ENCODE measurements around the gene ADGRL3. TPM values are rescaled to one million over a fixed set of nuclear protein-coding genes. Genes with fewer than 3 reads are reported as not detected.
A peak's percentile ranks its signal among the peaks of the same experiment; 100 is the strongest.

ADGRL3 gene
- polyA plus RNA-seq (2013, experiment 1 of 2), result 8.1 TPM
- polyA plus RNA-seq (2013, experiment 2 of 2), result 7.1 TPM

DNA sequence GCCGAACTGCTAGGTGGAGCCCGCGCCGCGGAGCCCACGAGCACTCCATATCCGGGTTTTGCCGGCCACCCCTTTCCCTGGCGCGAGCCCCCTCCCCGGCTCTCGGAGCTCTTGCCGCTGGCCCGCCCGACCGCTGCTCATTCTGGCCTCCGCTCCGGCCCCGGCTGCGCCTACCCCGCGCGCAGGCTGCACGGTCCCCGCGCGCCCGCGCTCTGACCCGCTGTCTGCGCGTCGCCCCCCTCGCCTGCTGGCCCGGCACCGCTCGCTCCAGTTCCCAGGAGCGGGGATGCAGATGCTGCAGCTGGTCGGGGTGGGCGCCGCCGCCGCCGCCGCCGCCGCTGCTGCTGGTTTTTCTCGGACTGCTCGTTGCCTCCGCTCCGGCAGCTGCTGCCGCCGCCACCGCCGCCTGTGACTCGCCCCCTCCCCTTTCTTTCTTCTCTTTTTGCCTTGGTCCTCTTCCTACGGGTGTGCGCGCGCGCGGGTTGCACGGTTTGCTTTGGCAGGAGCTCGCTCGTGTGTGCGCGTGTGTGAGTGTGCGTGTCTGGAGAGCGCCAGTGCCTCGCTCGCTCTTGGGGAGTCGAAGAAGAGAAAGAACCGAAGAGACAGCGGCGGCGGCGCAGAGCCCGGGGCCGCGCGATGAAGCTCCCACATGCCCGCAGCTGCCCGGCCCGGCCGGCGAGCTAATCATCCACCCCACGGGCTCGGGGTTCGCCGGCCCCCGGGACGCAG, at the start of gene ADGRL3:
ADGRL3 (plus strand) TSS at position 140 of the 729 bp plus-strand sequence.
- Histone ChIP-seq H3K4me1 (ENCODE audit: control insufficient read depth, insufficient read depth, low read length, poor library complexity, severe bottlenecking) (peaks cover 19% of the 10 kb centered on the region), H3K9me3 (ENCODE audit: control insufficient read depth, low read length) (no peaks in the 10 kb centered on the region), H3K27ac (ENCODE audit: low read depth, low read length, severe bottlenecking) (peak within 1 kb of the TSS; percentile 49), H3K4me3 (ENCODE audit: extremely low read depth, insufficient read depth, low read length, poor library complexity, severe bottlenecking) (peak within 1 kb of the TSS; percentile 78), H3K36me3 (ENCODE audit: control insufficient read depth, insufficient read depth, low read length) (no peaks in the 10 kb centered on the region)
- WGBS, 2 experiments (ENCODE audit: insufficient coverage in 2 of 2), result 0% methylated on average over 54 to 56 of the region's 92 CpGs

GRCh38 chr4:61152433-61152832, 47.7 kb upstream of the ADGRL3 start:
- no peak overlapping the region for H3K27ac ChIP-seq (ENCODE audit: low read depth, low read length, severe bottlenecking)
- WGBS, 2 experiments (ENCODE audit: insufficient coverage in 2 of 2), result 89 to 100% methylated on average over 2 to 4 of the region's 4 CpGs
- H3K4me3 ChIP-seq (ENCODE audit: extremely low read depth, insufficient read depth, low read length, poor library complexity, severe bottlenecking), result no peak overlapping the region
- no peaks in the 10 kb centered on the region for H3K9me3 ChIP-seq (ENCODE audit: control insufficient read depth, low read length)
- no peaks in the 10 kb centered on the region for H3K4me1 ChIP-seq (ENCODE audit: control insufficient read depth, insufficient read depth, low read length, poor library complexity, severe bottlenecking)
- no peaks in the 10 kb centered on the region for H3K36me3 ChIP-seq (ENCODE audit: control insufficient read depth, insufficient read depth, low read length)

- no peaks in the 10 kb centered on the region for H3K4me1 ChIP-seq (ENCODE audit: control insufficient read depth, insufficient read depth, low read length, poor library complexity, severe bottlenecking)
- H3K9me3 ChIP-seq (ENCODE audit: control insufficient read depth, low read length), result no peaks in the 10 kb centered on the region
- 80% methylated on average over 2 of the region's 2 CpGs; no CpG with 5 or more reads in 1 of the 2 experiments for WGBS, 2 experiments (ENCODE audit: insufficient coverage in 2 of 2)
- no peak overlapping the region for H3K4me3 ChIP-seq (ENCODE audit: extremely low read depth, insufficient read depth, low read length, poor library complexity, severe bottlenecking)
- no peaks in the 10 kb centered on the region for H3K36me3 ChIP-seq (ENCODE audit: control insufficient read depth, insufficient read depth, low read length)
- no peak overlapping the region for H3K27ac ChIP-seq (ENCODE audit: low read depth, low read length, severe bottlenecking)
These were observed 39.6 kb upstream of the ADGRL3 start for GRCh38 chr4:61160478-61160877.

- Histone ChIP-seq H3K36me3 (ENCODE audit: control insufficient read depth, insufficient read depth, low read length) (no peaks in the 10 kb centered on the region), H3K27ac (ENCODE audit: low read depth, low read length, severe bottlenecking) (no peak overlapping the region), H3K4me1 (ENCODE audit: control insufficient read depth, insufficient read depth, low read length, poor library complexity, severe bottlenecking) (no peaks in the 10 kb centered on the region), H3K4me3 (ENCODE audit: extremely low read depth, insufficient read depth, low read length, poor library complexity, severe bottlenecking) (no peak overlapping the region), H3K9me3 (ENCODE audit: control insufficient read depth, low read length) (no peaks in the 10 kb centered on the region)
- WGBS, 2 experiments (ENCODE audit: insufficient coverage in 2 of 2), result no CpG with 5 or more reads among the region's 1 CpG
These were observed 38.0 kb upstream of the ADGRL3 start for GRCh38 chr4:61162116-61162515.

DNA sequence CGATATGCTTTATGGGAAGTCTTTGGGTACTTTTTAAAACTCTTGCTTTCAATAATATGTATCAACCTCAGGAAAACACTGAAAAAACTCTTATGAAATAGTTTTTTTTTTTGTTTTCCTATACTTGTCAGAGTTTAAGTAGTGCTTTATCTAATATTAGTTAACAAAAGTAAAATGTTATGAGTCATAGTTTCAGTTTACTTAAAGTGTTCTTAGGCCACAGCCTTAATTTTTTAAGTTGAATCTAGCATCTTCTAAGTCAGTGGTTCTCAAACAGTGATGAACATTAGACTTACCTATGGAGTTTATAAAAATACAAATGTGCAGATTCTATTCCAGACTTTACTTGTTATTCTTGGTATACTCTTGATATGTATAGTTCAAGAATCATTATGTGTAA, 26.3 kb upstream of the ADGRL3 start:
- H3K4me1 ChIP-seq (ENCODE audit: control insufficient read depth, insufficient read depth, low read length, poor library complexity, severe bottlenecking), result no peaks in the 10 kb centered on the region
- no CpG with 5 or more reads among the region's 1 CpG for WGBS, 2 experiments (ENCODE audit: insufficient coverage in 2 of 2)
- no peak overlapping the region for H3K27ac ChIP-seq (ENCODE audit: low read depth, low read length, severe bottlenecking)
- no peaks in the 10 kb centered on the region for H3K36me3 ChIP-seq (ENCODE audit: control insufficient read depth, insufficient read depth, low read length)
- no peak overlapping the region for H3K4me3 ChIP-seq (ENCODE audit: extremely low read depth, insufficient read depth, low read length, poor library complexity, severe bottlenecking)
- H3K9me3 ChIP-seq (ENCODE audit: control insufficient read depth, low read length), result no peaks in the 10 kb centered on the region

DNA sequence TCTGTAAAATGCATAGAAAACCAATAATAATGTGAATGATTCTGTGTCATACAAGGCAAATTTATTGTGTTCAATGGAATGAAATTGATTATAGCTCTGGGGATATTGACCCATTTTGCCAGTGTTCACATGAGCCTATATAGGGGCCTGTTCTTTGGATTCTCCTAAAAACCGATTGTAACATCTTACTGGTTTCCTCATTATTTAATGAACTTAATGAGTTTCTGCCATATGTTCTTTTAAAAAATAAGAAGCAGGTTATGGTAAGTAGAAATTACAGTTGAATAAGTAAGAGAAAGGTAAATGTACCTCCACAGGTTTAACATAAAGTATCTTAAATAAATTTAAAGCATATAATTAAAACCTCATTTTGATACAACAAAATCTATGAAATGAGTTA, 24.6 kb upstream of the ADGRL3 start:
- no CpG with 5 or more reads among the region's 1 CpG for WGBS, 2 experiments (ENCODE audit: insufficient coverage in 2 of 2)

GRCh38 chr4:61177367-61177766, 22.8 kb upstream of the ADGRL3 start:
- WGBS, 2 experiments (ENCODE audit: insufficient coverage in 2 of 2), result 90 to 92% methylated on average over 1 to 2 of the region's 2 CpGs
- Histone ChIP-seq H3K4me1 (ENCODE audit: control insufficient read depth, insufficient read depth, low read length, poor library complexity, severe bottlenecking) (no peaks in the 10 kb centered on the region), H3K36me3 (ENCODE audit: control insufficient read depth, insufficient read depth, low read length) (no peaks in the 10 kb centered on the region), H3K27ac (ENCODE audit: low read depth, low read length, severe bottlenecking) (no peak overlapping the region), H3K4me3 (ENCODE audit: extremely low read depth, insufficient read depth, low read length, poor library complexity, severe bottlenecking) (no peak overlapping the region), H3K9me3 (ENCODE audit: control insufficient read depth, low read length) (no peaks in the 10 kb centered on the region)

More for the DNA sequence above, 24.6 kb upstream of the ADGRL3 start:
- Histone ChIP-seq H3K9me3 (ENCODE audit: control insufficient read depth, low read length) (no peaks in the 10 kb centered on the region), H3K4me3 (ENCODE audit: extremely low read depth, insufficient read depth, low read length, poor library complexity, severe bottlenecking) (no peak overlapping the region), H3K27ac (ENCODE audit: low read depth, low read length, severe bottlenecking) (no peak overlapping the region), H3K36me3 (ENCODE audit: control insufficient read depth, insufficient read depth, low read length) (no peaks in the 10 kb centered on the region), H3K4me1 (ENCODE audit: control insufficient read depth, insufficient read depth, low read length, poor library complexity, severe bottlenecking) (no peaks in the 10 kb centered on the region)

DNA sequence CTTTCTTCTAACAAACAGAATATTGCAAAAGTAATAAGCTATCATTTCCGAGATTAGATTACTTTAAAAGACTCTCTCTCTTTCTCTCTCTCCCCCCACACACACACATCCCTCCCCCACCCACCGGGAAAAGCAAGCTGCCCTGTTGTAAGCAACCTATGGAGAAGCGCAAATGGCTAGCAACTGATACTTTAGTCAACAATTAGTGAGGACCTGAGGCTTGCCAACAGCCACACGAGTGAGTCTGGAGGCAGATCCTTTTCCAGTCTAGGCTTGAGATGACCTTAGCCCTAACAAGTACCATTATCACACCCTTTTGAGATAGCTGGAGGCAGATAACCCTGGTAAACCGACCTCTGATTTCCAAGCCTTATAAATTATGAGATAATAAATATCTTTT, 19.7 kb upstream of the ADGRL3 start:
- no peaks in the 10 kb centered on the region for H3K36me3 ChIP-seq (ENCODE audit: control insufficient read depth, insufficient read depth, low read length)

GRCh38 chr4:61182915-61183314, 17.2 kb upstream of the ADGRL3 start:
- no CpG with 5 or more reads among the region's 1 CpG for WGBS, 2 experiments (ENCODE audit: insufficient coverage in 2 of 2)
- H3K4me1 ChIP-seq (ENCODE audit: control insufficient read depth, insufficient read depth, low read length, poor library complexity, severe bottlenecking), result no peaks in the 10 kb centered on the region
- H3K36me3 ChIP-seq (ENCODE audit: control insufficient read depth, insufficient read depth, low read length), result no peaks in the 10 kb centered on the region
- no peak overlapping the region for H3K4me3 ChIP-seq (ENCODE audit: extremely low read depth, insufficient read depth, low read length, poor library complexity, severe bottlenecking)
- peaks cover 15% of the 10 kb centered on the region for H3K9me3 ChIP-seq (ENCODE audit: control insufficient read depth, low read length)
- H3K27ac ChIP-seq (ENCODE audit: low read depth, low read length, severe bottlenecking), result no peak overlapping the region

More for the DNA sequence above, 19.7 kb upstream of the ADGRL3 start:
- no peaks in the 10 kb centered on the region for H3K4me1 ChIP-seq (ENCODE audit: control insufficient read depth, insufficient read depth, low read length, poor library complexity, severe bottlenecking)
- no peak overlapping the region for H3K4me3 ChIP-seq (ENCODE audit: extremely low read depth, insufficient read depth, low read length, poor library complexity, severe bottlenecking)
- WGBS, 2 experiments (ENCODE audit: insufficient coverage in 2 of 2), result 70 to 83% methylated on average over 1 to 2 of the region's 5 CpGs
- no peak overlapping the region for H3K27ac ChIP-seq (ENCODE audit: low read depth, low read length, severe bottlenecking)
- peaks cover 12% of the 10 kb centered on the region for H3K9me3 ChIP-seq (ENCODE audit: control insufficient read depth, low read length)

GRCh38 chr4:61185288-61185687, 14.8 kb upstream of the ADGRL3 start:
- Histone ChIP-seq H3K36me3 (ENCODE audit: control insufficient read depth, insufficient read depth, low read length) (no peaks in the 10 kb centered on the region), H3K27ac (ENCODE audit: low read depth, low read length, severe bottlenecking) (no peak overlapping the region), H3K4me3 (ENCODE audit: extremely low read depth, insufficient read depth, low read length, poor library complexity, severe bottlenecking) (no peak overlapping the region), H3K4me1 (ENCODE audit: control insufficient read depth, insufficient read depth, low read length, poor library complexity, severe bottlenecking) (no peaks in the 10 kb centered on the region), H3K9me3 (ENCODE audit: control insufficient read depth, low read length) (peaks cover 15% of the 10 kb centered on the region)

DNA sequence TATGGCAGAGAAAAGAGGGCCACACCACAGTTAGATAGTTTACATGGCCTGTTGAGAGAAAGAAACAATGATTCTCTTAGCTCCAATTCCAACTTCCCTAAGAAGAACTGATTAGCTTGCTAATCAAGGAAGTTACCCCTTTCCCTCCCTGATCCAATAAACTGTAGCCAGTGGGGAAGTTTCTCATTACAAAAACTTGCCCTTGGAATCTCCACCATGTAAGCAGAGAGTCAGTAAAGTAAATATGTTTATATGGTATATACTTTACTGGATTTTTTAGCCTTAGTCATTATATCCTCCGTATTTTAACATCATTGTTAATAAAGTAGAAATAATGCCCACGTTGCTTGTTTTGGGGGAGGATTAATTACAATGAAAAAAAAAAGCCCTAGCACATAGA, 7.7 kb upstream of the ADGRL3 start:
- Histone ChIP-seq H3K4me3 (ENCODE audit: extremely low read depth, insufficient read depth, low read length, poor library complexity, severe bottlenecking) (no peak overlapping the region), H3K9me3 (ENCODE audit: control insufficient read depth, low read length) (no peaks in the 10 kb centered on the region), H3K36me3 (ENCODE audit: control insufficient read depth, insufficient read depth, low read length) (no peaks in the 10 kb centered on the region), H3K27ac (ENCODE audit: low read depth, low read length, severe bottlenecking) (no peak overlapping the region), H3K4me1 (ENCODE audit: control insufficient read depth, insufficient read depth, low read length, poor library complexity, severe bottlenecking) (no peaks in the 10 kb centered on the region)
- WGBS, 2 experiments (ENCODE audit: insufficient coverage in 2 of 2), result no CpG with 5 or more reads among the region's 2 CpGs
